Measurements from ENCODE around the gene TCF4. TPM values are rescaled to one million over a fixed set of nuclear protein-coding genes. Genes with fewer than 3 reads are reported as not detected.

TCF4 gene
- total RNA-seq, 1 donor = 27.5 TPM

DNA sequence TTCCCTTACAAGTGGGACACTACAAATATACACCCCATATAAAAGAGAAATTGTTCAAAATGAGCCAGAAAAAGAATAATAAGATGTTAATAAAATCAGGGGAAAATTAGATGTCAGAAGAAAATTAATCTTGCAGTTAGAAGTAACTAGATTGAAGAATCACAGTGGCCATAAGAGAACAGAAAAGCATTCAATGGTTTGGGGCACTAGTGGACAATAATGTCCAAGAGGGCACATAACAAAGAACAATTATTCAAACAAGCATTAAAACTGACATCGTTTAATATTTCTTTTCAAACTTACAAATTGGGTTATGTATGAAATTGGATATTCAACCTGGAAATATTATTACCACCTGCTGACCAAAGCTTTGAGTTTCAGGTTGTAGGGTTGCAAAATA is 12.9 kb downstream of the TCF4 start:
- no peaks in the 10 kb centered on the region for H3K9me3 ChIP-seq (ENCODE audit: low read depth, low read length)
- H3K4me3 ChIP-seq (ENCODE audit: low read length) = no peak overlapping the region
- H3K27me3 ChIP-seq (ENCODE audit: insufficient read depth, low read length) = no peaks in the 10 kb centered on the region
- peaks cover 12% of the 10 kb centered on the region for H3K4me1 ChIP-seq (ENCODE audit: insufficient read depth, low read length)

DNA sequence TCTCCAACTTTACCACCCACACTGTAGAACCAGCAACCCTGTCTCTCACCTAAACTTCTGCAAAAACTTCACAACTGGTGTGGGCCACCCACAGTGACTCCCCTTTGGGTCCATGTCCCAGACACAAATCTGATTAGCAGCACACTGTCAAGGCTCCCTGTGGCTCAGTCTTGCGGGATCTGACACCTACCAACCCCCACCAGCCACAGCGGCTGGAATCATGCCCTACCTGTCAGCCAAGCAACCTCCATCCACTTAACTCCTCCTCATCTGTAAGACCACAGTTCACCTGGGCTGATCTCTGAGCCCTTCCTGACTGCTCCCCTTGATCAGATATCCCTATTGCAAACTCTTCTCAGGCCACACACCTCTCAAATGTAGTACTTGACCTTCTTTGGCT is 14.6 kb downstream of the TCF4 start:
- no peaks in the 10 kb centered on the region for H3K9me3 ChIP-seq (ENCODE audit: low read depth, low read length)
- peaks cover 12% of the 10 kb centered on the region for H3K4me1 ChIP-seq (ENCODE audit: insufficient read depth, low read length)
- H3K4me3 ChIP-seq (ENCODE audit: low read length) = no peak overlapping the region
- H3K27me3 ChIP-seq (ENCODE audit: insufficient read depth, low read length) = no peaks in the 10 kb centered on the region

DNA sequence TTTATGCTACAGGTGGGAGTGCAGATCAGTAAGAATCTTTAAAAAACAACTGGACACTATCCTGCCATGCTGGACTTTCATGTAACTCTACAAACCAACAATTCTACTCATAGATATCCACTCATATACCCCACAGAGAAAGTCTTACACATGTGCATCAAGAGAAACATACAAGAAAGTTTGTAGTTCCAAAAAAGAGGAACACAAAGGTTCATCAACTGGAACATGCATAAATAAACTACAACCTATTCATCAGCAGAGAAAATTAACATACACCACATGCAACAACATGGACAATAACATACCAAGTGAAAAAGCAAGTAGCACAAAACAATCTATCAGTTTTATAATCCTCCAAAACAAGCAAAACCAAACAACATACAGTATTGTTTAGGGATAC is 17.0 kb downstream of the TCF4 start:
- no peaks in the 10 kb centered on the region for H3K27me3 ChIP-seq (ENCODE audit: insufficient read depth, low read length)
- H3K9me3 ChIP-seq (ENCODE audit: low read depth, low read length) = no peaks in the 10 kb centered on the region
- H3K4me1 ChIP-seq (ENCODE audit: insufficient read depth, low read length) = peaks cover 6% of the 10 kb centered on the region
- H3K4me3 ChIP-seq (ENCODE audit: low read length) = no peak overlapping the region

DNA sequence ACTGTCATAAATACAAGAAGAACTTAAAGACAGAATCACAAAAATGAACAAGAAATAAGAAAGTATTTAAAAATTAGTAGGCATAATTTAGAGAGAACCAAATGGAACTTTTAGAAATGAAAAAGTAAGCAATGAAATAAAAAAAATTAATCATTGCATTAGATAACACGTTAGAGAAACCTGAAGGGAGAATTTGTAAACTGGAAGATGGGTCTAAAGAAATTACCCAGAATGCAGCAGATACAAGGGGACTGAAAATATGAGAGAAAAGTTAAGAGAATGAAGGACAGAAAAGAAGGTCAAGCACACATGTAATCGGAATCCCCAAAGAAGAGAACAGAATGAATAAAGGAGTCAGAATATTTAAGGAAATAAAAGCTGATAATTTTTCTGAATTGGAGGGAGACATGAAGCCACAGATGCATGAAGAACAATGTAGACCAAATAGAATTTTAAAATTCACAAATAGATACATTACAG is 21.5 kb downstream of the TCF4 start:
- Histone ChIP-seq H3K27me3 (ENCODE audit: insufficient read depth, low read length) (no peaks in the 10 kb centered on the region), H3K4me3 (ENCODE audit: low read length) (no peak overlapping the region), H3K9me3 (ENCODE audit: low read depth, low read length) (no peaks in the 10 kb centered on the region), H3K4me1 (ENCODE audit: insufficient read depth, low read length) (no peaks in the 10 kb centered on the region)

DNA sequence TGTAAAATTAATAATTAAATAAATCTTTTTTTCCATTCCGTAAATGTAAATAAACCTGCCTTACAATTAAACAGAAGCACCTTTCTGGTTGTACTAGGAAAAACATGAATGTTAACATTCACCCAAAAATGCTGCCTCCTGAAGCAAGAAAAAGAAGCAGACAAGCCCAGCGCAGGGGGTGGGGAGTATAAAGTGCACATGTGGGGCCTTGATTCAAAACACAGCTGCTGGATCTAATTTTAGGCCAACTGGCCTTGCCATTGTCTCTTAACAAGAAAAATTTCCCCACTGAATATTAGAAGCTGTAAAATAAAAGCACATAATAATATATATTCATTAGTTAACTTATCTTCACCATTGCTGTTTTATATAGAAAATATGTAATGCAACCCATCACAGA is 28.3 kb downstream of the TCF4 start:
- no peak overlapping the region for H3K4me3 ChIP-seq (ENCODE audit: low read length)

DNA sequence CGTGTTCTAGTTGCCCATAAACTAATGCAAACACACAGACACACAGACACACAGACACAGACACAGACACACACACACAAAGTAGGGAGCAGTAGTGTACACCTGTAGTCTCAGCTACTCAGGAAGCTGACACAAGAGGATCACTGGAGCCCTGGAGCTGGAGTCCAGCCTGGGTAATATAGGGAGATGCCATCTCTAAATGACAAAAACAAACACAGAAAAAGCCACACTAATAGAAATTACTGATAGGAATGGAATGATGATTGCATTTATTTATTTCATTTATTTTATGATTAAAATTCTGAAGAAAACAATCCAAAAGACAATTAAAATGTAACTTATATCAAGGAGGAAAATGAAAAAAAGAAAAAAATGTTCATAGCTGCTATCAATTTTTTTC is 30.8 kb downstream of the TCF4 start:
- Histone ChIP-seq H3K9me3 (ENCODE audit: low read depth, low read length) (no peaks in the 10 kb centered on the region), H3K4me1 (ENCODE audit: insufficient read depth, low read length) (no peaks in the 10 kb centered on the region), H3K4me3 (ENCODE audit: low read length) (no peak overlapping the region), H3K27me3 (ENCODE audit: insufficient read depth, low read length) (no peaks in the 10 kb centered on the region)

More for the DNA sequence above, 28.3 kb downstream of the TCF4 start:
- Histone ChIP-seq H3K9me3 (ENCODE audit: low read depth, low read length) (no peaks in the 10 kb centered on the region), H3K27me3 (ENCODE audit: insufficient read depth, low read length) (no peaks in the 10 kb centered on the region), H3K4me1 (ENCODE audit: insufficient read depth, low read length) (no peaks in the 10 kb centered on the region)

DNA sequence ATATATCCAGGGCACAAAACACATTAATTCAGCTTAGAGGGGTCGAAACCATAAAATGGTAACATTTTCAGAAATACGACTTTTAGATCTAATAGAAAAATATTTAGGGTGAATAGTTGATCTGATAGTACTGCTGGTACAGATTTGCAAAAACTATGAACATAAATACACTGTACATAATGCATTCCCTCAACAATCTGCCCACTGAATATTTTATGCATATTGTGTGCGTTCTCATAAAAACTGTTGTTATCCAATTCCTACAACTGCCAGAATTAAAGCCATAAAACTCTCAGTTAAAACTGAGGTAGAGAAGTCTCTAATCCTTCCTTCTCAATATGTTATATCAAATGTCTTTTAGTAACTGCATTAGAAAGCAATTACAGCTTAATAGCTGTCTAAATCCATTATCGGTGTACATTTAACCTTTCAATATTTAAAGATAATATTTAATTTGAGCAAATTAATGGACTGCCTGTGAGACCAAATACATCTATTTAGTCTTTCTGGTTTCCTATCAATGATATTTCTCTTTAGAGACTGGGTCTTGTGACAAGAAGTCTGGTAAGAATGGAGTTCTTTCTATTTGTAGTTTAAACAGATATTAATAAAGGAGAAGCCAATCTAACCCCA is 32.5 kb downstream of the TCF4 start:
- H3K9me3 ChIP-seq (ENCODE audit: low read depth, low read length) = no peaks in the 10 kb centered on the region
- no peak overlapping the region for H3K4me3 ChIP-seq (ENCODE audit: low read length)
- no peaks in the 10 kb centered on the region for H3K4me1 ChIP-seq (ENCODE audit: insufficient read depth, low read length)
- no peaks in the 10 kb centered on the region for H3K27me3 ChIP-seq (ENCODE audit: insufficient read depth, low read length)

DNA sequence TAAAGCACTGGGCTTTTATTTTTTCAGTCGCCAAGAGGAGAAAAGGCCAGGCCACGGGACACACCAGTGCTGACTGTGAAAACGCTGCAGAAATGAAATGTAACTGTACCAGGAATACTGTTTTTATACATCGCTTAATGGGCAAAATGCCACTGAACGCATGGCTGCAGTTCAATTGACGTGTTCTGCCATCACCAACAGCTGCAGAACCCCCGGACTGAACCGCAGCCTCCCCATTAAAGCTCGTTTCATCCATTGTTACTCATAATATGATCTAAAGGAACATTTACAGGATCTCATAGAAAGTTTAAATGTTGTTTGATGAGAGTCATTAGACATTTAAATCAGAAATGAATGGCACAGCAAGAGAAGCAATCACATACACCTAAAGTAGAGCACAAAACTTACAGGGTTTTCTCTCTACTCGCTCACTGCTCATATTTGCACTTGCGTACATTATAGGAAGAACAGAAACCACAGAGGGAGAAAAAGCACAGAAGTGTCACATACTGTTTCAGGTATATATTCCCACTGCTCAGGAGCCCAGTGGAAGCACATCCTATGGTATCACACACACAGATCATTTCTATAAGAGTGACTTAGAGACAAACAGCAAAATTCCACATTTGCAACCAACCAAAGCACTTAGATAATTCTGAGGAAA is 35.3 kb downstream of the TCF4 start:
- H3K27me3 ChIP-seq (ENCODE audit: insufficient read depth, low read length) = no peaks in the 10 kb centered on the region
- no peaks in the 10 kb centered on the region for H3K4me1 ChIP-seq (ENCODE audit: insufficient read depth, low read length)
- H3K4me3 ChIP-seq (ENCODE audit: low read length) = no peak overlapping the region
- no peaks in the 10 kb centered on the region for H3K9me3 ChIP-seq (ENCODE audit: low read depth, low read length)

DNA sequence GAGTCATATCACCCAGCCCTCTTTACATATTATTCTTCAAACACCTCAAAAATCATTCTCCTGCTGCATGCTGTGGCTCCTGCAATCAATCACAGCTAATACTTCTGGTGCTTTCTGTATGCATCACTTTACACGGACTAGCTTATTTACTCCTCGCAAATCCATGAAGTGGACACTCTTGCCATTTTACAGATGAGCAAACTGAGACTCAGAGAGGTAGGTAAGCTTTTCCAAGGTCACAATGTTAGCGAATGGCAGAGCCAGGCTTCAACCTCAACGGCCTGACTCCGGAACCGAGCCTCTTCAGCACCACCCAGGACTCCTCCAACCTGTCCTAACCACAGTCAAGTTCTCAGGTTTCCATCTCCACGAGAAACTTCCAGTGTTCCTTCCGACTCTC is 36.8 kb downstream of the TCF4 start:
- no peaks in the 10 kb centered on the region for H3K4me1 ChIP-seq (ENCODE audit: insufficient read depth, low read length)
- no peaks in the 10 kb centered on the region for H3K9me3 ChIP-seq (ENCODE audit: low read depth, low read length)
- H3K27me3 ChIP-seq (ENCODE audit: insufficient read depth, low read length) = no peaks in the 10 kb centered on the region
- no peak overlapping the region for H3K4me3 ChIP-seq (ENCODE audit: low read length)

DNA sequence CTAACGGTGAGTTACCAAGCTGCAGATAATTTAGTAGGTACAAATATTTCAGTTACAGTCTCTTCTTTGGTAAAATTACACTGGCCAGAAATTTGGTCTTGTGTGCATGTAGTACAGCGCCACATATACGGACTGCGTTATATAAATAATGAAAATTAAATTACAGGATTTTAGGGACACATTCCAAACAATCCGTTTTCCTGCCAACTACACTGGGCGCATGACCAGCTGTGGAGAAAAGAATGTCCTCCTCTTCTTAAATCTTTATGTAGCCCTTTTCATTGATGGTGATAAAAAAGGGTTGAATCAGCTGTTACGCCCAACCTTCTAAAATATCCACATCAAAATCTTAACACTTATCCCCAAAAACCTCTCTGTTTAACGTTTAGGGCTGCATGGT is 37.5 kb downstream of the TCF4 start:
- H3K9me3 ChIP-seq (ENCODE audit: low read depth, low read length) = no peaks in the 10 kb centered on the region
- H3K4me1 ChIP-seq (ENCODE audit: insufficient read depth, low read length) = no peaks in the 10 kb centered on the region
- H3K27me3 ChIP-seq (ENCODE audit: insufficient read depth, low read length) = no peaks in the 10 kb centered on the region
- H3K4me3 ChIP-seq (ENCODE audit: low read length) = no peak overlapping the region

DNA sequence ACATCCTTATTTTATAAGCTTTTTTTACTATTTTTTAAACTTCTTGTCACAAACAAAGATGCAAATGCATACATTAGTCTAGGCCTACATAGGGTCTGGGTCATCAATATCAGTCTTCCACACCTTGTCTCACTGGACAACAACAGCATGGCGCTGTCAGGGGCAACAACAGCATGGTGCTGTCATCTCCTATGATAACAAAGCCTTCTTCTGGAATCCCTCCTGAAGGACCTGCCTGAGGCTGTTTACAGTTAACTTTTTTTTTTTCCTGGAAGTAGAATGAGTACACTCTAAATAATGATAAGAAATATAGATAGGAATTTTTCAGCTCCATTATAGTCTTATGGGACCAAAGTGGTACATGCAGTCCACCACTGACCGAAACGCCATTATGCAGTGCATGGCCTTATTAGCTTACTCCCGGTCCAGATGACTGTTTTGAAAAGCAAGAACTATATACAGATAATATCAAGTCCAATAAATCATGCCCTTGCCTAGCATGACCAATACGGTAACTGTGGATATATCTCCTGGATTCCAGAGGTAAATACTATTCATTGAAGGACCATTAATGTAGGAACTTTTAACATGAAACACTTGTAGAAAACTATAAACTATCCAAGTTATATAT is 38.4 kb downstream of the TCF4 start:
- no peaks in the 10 kb centered on the region for H3K9me3 ChIP-seq (ENCODE audit: low read depth, low read length)
- no peaks in the 10 kb centered on the region for H3K27me3 ChIP-seq (ENCODE audit: insufficient read depth, low read length)
- H3K4me1 ChIP-seq (ENCODE audit: insufficient read depth, low read length) = no peaks in the 10 kb centered on the region
- no peak overlapping the region for H3K4me3 ChIP-seq (ENCODE audit: low read length)

DNA sequence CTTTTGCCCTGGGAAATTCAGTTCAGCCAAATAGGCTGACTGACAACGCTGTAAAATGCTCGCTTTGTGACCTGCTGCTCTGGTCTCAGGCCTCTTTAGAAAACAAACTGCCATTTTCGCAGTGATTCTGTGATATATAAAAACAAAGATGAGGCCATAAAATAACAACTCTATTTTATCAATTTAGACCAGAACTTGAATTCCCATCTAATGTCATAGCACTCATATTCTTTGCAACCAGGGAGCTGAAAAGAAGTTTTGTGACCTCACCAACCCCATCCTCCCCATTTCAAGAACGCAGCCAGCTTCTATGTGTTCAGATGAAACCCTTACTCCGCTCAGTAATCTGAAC is 40.3 kb downstream of the TCF4 start:
- no peaks in the 10 kb centered on the region for H3K4me1 ChIP-seq (ENCODE audit: insufficient read depth, low read length)
- H3K4me3 ChIP-seq (ENCODE audit: low read length) = no peak overlapping the region

DNA sequence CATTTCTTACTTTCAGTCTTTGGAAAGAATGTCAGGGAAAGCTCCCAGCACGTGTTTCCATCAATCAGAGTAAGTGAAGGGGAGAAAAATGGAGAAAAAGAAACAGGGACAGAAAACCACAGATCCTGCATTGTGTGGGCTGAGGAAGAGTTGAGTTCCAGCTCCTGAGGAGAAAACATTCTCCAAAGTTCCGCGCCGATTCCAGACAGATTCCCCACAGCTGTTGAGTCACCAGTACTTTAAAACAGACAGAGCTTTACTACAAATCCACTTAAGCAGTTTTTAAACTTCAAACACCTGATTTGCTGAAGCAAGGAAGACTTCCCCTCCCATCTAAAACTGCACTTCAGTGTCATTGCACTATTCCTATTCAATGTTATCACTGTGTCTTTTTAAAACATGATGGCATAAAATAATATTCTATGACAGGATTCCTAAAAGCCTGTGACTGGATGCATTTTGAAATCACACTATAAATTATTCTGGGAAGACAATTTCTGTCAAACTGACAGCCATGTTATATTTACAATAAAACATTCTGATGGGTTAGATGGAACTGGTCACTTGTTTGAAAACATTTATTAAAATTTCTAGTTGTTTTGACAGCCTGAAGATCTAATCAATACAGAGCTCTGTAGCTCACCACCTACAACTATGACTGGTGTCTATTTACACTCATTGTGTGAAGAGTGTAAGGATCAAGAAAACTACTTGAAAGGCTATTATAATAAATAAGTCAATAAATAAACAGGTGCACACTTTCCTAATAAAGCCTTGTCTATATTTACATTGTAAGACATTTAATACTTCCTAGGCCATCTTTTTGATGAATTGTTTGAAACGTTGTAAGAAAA is 40.9 kb downstream of the TCF4 start:
- no peaks in the 10 kb centered on the region for H3K4me1 ChIP-seq (ENCODE audit: insufficient read depth, low read length)
- H3K27me3 ChIP-seq (ENCODE audit: insufficient read depth, low read length) = no peaks in the 10 kb centered on the region
- no peak overlapping the region for H3K4me3 ChIP-seq (ENCODE audit: low read length)
- no peaks in the 10 kb centered on the region for H3K9me3 ChIP-seq (ENCODE audit: low read depth, low read length)

More for the DNA sequence above, 40.3 kb downstream of the TCF4 start:
- H3K27me3 ChIP-seq (ENCODE audit: insufficient read depth, low read length) = no peaks in the 10 kb centered on the region
- no peaks in the 10 kb centered on the region for H3K9me3 ChIP-seq (ENCODE audit: low read depth, low read length)

DNA sequence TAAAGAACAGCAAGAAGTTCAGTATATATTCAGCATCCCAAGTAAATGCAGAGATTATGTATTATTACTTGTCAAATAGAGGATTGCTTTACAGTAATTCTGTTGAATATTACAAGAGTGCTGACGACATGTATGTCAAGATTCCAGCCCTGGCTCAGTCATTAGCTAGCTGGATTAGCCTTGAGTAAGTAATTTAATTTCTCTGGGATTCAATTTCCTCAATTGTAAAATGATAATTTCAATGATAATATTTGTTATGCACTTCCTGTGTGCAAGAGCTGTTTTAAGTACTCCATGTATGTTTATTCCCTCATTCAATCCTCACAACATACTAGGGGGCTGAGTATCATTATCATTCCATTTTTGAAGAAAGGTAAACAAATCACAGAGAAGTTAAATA is 44.0 kb downstream of the TCF4 start:
- H3K4me1 ChIP-seq (ENCODE audit: insufficient read depth, low read length) = no peaks in the 10 kb centered on the region
- no peaks in the 10 kb centered on the region for H3K9me3 ChIP-seq (ENCODE audit: low read depth, low read length)
- no peaks in the 10 kb centered on the region for H3K27me3 ChIP-seq (ENCODE audit: insufficient read depth, low read length)
- H3K4me3 ChIP-seq (ENCODE audit: low read length) = no peak overlapping the region

DNA sequence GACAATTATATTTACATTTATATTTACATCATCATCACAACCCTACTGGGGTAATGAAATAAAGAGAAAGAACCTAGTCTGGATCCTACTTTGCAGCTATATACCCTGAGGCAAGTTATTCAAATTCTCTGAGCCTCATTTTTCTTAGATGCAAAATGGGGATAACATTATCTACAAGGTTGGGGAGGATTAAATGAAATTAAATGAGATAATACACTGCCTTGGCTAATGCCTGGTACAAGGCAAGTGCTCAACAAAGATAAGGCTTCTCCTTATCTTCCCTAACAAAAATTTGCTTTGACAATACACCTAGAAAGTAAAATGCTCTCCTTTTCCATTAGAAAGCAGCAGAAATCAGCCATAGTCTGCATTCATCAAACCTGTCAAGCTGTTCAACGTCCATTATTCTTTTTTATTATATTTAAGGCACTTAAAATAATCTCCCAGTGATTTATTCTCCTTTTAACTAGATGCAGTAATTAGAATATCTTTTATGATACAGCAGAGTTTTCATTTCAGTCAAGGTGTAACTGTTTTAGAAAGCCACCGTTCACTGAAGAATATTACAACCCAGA is 44.8 kb downstream of the TCF4 start:
- Histone ChIP-seq H3K4me3 (ENCODE audit: low read length) (no peak overlapping the region), H3K27me3 (ENCODE audit: insufficient read depth, low read length) (no peaks in the 10 kb centered on the region), H3K4me1 (ENCODE audit: insufficient read depth, low read length) (no peaks in the 10 kb centered on the region), H3K9me3 (ENCODE audit: low read depth, low read length) (no peaks in the 10 kb centered on the region)

Data from mononuclear cell (primary cell).